CD4-positive, alpha-beta T cell treated with Interleukin-6 at 100 ng/mL for 8 hours (primary cell): ENCODE results near the gene COL2A1.

ENCODE experiments used
- DNase-seq: peaks from one replicate; pipeline ENCODE4 v3.0.0-alpha.2; 2020; ENCODE audit warnings: mixed read lengths, low spot score

The COL2A1 gene

GRCh38 chr12:48004053-48004941, at the start of gene COL2A1:
Gene COL2A1 (minus strand): TSS chr12:48004476. CDS start chr12:48004321, 155 bp downstream.
- no peak for DNase-seq

DNA sequence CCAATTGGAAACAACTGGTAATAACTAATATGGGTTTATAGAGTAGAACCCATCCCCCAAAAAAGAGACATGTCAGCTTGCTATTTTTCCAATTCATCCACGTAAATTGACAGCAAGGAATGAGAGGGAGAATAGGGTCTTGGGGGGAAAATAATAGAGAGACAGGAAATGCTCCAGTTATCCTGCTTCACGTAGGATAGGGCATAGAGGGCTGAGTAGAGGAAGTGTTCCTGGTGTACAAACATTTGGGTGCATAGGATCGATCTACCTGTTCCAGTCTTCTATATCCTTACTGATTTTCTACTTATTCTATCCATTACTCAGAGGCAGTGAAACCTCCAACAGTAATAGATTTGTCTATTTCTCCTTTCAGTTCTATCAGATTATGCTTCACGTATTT, 49.6 kb upstream of the COL2A1 start:
- DNase-seq, result no peak

DNA sequence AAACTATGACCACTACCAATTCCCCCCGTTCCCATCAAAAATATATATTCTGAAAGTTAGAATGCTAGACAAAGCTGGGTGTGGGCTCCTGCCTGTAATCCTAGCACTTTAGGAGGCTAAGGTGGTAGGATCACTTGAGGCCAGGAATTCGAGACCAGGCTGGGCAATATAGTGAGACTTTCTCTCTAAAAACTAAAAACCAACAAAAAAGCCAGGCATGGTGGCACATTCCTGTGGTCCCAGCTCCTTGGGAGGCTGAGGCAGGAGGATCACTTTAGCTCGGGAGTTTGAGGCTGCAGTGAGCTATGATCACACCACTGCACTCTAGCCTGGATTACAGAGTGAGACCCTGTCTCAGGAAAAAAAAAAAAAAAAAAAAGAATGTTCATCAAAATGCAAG, 48.8 kb upstream of the COL2A1 start:
- DNase-seq, result no peak

GRCh38 chr12:48051681-48052080, 47.4 kb upstream of the COL2A1 start:
- no peak for DNase-seq

- DNase-seq, result no peak
Observed at GRCh38 chr12:48050174-48050573, 45.9 kb upstream of the COL2A1 start.

DNA sequence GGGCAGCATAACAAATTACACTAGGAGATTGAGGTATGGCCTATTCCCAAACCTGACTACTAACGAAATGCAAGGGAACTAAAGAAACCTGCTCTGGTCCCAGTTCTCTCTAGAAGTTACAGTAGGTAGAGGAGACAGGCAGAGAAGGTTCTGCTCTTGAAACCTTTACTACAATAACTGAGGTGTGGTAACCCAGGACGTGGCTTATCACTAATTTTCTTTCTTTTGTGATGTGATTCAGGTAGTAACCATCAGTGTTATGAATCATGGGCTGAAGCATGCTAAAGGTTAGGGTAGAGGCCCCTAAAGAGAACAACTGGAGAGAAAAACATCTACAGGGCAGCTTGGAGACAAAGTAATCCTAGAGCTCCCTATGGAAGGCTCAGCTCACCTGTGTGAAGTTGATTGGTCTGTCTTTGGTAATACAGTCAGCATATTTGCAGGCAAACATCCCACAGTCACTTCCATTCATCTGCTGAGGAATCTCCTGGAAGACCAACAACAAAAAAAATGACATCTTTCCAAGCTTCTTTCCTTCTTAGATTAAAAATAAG, 41.8 kb upstream of the COL2A1 start:
- DNase-seq, result no peak

GRCh38 chr12:48045061-48045846, 41.0 kb upstream of the COL2A1 start:
- DNase-seq, result no peak

GRCh38 chr12:48044396-48044795, 40.1 kb upstream of the COL2A1 start:
- no peak for DNase-seq

DNA sequence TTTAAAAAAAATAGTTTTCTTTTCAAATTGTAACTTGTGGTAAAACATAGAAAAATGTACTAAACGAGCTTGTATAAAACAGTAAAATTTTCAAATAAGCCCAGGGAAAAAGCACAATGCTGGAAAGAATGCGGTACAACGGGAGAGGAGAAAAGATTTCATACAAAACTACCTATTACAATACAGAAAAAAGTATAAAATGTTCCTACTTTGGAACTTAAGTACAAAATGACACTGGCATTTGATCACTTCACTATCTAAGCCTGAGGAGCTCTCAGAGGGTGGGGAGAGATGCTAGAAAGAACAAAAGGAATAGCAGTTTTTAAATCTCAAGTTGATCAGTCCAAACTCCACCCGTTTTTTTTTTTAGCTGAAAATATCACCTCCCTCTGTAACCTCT, 39.5 kb upstream of the COL2A1 start:
- DNase-seq, result no peak

- no peak for DNase-seq
Observed at GRCh38 chr12:48041591-48042423, 37.5 kb upstream of the COL2A1 start.

DNA sequence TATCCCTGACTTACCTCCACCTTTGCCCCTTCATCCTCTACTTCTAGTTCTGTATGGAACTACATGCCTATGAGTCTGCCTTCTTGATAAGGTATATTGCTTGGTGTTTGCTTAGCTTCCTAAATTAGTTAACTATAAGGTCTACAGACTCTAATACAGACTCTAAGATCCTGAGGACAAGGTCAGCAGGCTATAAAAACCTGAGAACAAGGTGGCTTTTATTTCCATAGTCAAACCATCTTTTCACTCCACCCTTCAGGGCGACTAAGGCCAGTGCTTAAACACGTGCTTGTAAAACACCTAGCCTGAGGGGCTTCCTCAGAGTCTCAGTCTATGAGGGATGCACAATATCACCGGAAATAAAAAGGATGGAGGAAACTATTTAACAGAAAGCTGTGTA, 36.1 kb upstream of the COL2A1 start:
- no peak for DNase-seq

DNA sequence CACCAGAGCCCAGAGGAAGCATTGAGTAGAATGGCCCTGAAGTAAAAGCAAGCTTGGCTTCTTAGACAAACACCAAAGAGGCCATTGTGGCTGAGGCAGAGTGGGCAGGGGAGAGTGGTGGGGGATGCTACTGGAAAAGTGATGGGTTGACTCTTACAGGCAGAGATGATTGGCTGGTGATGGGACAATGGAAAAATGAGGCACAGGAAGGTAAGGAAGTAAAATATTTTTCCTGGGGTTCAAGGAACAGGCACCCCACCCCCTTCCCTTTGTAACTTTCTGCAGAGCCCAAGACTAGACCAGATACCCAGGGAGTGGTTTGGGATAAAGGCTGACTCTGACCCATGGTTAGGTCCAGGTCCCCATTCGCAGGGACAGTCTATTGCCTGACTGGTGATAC, 34.9 kb upstream of the COL2A1 start:
- no peak for DNase-seq

DNA sequence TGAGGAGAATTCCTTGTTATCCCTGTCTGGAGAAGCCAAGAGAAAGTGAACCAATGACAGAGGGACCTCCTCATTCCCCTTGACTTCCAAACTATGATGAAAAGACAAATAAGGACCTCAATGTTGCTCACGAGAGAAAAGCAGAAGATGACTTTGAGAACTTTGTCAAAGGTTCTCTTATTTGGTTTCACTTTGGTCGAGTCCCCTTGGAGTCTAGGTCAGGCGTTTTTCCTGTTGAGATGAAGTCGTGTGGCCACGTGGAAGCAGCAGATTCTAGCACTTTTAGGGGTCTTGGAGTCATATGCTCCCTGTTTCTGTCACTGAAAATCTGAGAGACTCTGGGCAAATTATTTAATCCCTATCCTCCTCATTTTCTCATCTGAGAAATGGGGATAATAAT, 33.8 kb upstream of the COL2A1 start:
- no peak for DNase-seq

DNA sequence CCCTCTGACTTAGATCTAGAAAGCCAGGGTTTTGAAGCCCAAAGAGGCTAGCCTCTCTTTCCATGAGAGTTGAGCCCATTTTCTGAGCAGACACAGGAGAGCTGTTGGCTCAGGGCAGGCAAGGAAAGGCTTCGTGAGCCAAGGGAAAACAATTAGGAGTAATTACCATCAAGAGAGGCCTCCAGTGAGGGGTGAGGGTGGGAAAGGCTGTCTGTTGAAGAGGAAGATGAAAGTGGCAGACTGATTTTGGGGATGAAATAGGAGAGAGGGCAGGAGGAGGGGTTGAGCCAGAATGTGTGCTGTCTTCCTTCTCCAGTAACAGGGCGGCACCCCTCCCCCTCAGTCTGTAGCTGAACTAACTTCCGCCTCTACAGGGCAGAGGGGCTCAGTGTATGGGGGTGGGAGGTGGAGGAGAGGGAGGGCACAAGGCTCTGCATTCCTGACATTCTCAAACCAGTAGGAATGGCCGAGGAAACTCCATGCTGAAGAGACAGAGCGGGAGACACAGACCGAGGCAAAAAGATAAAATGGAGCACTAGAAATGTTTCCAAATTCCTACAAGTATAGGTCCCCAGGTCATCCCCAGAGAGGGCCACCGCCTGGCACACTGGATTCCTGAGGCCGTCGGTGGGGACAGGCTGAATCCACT, 33.1 kb upstream of the COL2A1 start:
- DNase-seq, result no peak

GRCh38 chr12:48036818-48037217, 32.5 kb upstream of the COL2A1 start:
- DNase-seq, result no peak

DNA sequence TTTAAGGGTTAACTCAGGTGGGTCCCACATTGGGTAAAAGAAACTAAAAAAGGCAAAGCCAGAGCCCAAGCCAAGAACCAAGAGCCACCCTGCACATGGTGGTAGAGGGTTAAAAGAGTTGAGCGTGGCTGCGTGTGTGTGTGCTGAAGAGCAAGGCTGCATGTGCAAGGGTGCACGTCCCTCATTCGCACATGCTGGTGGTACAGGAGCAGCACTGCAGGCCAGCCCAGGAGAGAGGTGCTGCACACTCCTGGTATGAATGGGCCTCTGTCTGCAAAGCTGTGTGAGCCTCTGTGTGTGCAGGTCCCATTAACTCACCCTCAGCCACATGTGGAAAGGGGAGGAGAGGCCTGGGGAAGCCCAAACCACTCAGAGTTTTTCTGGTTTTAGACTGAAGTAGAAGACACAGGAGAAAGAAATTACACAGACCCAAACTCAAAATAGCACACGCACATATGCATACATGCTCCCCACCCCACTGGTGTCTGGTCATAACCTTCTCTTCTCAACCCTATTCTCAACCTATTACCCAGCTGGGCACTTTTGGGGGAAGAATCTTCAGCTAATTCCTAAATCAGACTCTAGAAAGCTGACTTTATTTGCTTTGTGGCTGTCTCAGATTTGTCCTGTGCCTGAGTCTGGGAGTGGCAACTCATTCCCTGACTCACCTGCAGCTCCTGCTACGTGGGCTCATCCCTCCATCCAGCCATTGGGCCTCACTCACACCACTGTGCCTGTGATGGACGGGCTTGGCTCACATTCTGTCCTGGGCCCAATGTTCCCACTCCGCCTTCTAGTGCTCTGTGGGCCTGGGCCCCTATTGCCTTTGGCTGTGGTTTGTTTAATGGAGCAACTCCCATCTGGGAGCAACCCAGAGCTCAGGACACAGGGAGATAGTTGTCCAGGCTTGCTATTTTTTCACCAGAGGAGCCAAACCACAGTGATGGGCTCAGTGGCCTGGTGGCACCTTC, 30.8 kb upstream of the COL2A1 start:
- DNase-seq, result no peak

GRCh38 chr12:48033451-48033850, 29.2 kb upstream of the COL2A1 start:
- no peak for DNase-seq

DNA sequence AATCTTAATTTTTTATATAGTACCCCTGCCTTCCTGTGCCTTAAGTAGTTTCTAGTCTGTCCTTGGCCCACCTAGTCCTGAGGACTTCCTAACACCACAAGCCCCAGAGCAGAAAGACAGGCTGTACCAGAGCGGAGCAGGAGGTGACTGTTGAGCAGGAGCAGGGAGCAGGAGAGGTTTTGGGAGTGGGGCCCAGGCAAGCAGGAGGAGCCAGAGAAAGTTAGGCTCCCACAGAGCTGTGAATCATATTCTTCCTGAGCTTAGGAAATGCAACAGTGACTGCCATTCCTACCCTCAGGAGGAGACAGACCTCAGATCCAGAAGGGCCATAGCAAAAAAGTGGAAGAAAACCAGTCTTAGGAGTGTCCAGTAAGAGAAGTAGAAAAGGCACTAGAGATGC, 28.3 kb upstream of the COL2A1 start:
- DNase-seq, result no peak

DNA sequence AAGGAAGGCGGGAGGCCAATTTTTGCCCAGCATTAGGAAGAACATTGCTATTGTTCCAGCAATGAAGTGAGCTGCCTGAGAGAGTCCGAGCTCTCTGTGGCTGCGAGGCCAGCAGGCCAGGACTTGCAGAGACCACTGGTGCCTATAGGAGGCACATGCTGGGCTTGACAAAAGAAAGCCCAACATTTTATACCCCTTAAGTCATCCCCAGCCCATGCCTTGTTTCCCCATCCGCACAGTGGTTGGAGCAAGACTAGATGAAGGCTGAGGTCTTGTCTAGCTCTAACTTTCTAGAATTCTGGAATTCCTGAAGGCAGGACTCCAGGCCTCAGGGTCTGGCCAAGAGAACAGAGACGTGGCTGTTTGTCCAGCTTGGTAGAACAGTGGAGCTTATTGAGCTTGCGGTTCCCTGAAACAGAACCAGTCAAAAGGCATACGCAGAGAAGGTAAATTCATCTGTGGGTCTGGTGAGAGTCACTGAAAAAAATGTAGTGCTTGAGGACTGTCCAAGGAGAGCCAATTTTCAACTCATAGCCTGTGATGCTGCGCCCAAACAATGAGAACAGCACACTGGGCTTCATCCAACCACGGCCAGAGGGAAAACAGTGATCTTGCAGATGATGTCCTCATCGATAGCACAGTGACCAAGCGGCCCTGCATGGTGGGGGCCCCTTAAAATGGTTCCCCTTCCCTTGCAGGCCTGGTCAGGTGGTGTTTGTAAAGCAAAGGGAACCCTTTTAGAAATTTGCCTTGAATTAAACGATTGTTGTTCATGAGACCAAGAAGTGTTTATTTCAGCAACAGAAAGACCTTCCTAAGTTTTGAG, 27.1 kb upstream of the COL2A1 start:
- DNase-seq, result no peak
